ENCODE results near the gene MIER2.

The MIER2 gene

DNA sequence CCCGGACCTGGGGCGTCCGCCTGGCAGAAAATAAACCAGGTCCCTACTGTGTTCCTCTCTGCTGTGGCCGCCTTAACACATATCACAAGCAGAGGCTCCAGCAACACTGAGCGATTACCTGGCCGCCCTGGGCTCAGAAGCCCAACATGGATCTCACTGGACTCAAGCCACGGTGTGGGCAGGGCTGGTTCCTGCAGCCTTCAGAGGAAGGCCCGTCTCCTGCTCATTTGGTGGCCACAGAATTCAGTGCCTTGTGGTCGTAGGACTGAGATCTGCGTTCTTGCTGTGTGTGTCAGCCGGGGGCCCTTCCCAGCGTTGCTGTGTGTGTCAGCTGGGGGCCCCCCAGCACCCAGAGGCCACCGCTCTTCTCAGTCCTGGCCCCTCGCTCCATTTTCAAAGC is 34.1 kb upstream of the MIER2 start:
- no peak for DNase-seq (ENCODE audit: low read depth in 2 of 2)

GRCh38 chr19:377801-378581 is 33.4 kb upstream of the MIER2 start:
- DNase-seq (ENCODE audit: low read depth in 2 of 2), result no peak

DNA sequence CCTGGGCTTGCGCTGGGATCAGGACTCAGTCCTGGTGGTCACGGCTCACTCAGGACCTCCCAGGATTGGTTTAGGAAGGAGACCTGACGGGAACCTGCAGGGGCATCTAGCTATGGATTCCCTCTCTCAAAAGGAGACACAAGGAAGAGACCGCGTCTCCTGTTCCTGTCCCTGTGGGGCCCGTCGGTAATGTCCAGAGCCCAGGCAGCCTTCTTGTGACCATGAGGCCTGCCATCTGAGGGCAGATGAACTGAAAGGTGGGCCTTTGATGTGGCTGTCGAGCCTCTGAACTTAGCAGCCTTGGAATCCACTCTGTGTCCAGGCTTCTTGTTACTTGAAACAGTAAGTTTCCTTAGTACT is 31.5 kb upstream of the MIER2 start:
- DNase-seq (ENCODE audit: low read depth in 2 of 2), result no peak

- DNase-seq (ENCODE audit: low read depth in 2 of 2), result no peak
These were observed 31.0 kb upstream of the MIER2 start for GRCh38 chr19:375395-376110.

DNA sequence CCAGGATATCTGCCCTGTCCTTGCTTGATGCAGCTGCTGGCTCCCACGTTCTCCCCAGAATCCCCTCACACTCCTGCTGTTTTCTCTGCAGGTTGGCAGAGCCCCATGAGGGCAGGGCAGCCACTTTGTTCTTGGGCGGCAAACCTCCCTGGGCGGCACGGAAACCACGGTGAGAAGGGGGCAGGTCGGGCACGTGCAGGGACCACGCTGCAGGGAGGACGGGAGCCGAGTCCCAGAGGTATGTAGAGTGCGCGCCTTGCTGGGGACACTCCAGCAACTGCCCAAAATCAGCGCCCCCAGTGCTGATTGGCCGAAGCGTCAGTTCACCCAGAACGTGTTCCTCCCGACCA is 30.3 kb upstream of the MIER2 start:
- DNase-seq (ENCODE audit: low read depth in 2 of 2), result no peak

DNA sequence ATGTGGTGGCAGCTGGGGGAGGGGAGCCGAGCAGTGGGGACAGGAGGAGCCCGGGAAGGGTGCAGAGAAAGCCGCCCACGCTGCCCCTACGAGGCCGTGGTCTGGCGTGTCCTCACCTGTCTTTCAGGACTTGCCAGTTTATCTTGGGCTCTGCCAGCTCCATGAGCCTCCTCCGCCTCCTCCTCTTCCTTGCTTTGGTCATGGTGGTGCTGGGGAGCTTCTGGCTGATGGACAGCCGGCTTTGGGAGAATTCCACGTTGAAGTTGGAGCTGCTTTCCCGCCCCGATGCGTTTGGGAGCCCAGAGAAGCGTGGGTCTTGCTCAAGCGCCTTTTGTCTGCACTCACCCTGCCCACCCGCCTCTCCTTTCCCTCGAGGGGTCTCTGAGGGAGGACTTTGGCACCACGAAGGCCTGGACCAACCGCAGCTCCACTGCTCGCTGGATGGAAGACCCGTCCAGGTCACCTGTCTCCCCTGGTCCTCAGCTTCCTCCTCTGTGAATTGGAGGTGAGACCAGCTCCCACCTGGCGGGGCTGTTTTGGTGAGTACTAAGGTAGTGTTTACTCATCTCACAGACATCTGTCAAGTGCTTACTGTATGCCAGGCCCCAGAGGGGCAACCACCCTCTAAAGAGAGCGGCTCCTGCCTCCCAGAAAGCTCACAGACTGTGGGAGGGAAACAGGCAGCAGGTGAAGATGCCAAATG is 29.7 kb upstream of the MIER2 start:
- no peak for DNase-seq (ENCODE audit: low read depth in 2 of 2)

- DNase-seq (ENCODE audit: low read depth in 2 of 2), result no peak
These were observed 29.0 kb upstream of the MIER2 start for GRCh38 chr19:373391-374182.

DNA sequence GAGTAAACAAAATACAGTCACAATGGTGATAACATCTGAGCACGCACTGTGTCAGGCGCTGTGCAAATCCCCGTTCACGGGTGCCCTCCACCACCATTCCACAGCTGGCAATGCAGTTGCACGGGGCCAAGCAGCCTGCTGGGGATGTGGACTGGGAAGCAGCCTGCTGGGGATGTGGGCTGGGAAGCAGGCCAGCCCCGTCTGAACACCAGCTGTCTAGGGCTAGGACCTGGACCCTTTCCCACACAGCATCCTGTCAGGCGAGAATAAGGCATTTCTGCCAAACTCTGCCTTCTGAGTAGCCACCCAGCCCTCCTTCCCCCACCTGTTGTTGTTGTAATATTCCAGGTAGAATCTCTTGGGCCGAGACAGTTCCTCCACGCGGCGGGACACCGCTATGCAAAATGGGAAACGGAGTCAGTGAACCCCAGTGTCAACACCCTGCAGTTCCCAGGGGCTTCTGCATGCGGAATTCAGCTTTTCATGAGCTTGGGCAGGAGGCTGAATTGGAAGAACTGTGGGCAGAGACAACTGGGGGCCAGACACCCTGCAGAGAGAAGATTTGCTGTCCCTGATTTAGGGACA is 27.8 kb upstream of the MIER2 start:
- no peak for DNase-seq (ENCODE audit: low read depth in 2 of 2)

DNA sequence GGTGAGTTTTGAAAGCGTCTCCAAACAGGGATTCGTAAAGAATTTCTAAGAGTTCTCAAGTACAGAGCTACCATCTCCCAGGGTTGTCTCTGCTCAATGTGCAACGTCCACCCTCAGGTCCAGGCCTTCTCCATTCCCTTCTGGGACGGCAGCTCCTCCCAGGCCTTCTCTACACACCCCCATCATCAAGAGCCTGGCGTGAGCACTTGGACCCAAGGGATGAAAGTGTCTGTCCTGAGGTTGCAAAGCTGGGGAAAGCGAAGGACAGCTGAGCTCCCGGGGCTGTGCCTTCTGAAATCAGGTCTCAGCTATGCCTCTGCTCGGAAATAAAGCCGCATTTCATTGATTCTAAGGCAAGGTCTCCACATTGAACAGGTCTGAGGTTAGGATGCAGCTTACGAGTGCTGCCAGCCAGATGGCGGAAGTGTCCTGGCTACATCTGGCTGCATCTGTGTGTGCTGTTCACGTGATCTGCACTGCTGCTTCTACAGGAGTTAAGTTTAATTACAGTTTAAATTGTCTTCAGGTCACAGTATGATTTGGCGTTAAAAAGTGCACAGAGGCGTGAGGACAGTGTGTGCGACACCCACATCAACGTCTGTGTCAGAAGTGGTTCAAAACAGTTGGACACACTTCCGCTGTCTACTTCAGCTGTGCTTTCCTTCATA is 27.0 kb upstream of the MIER2 start:
- no peak for DNase-seq (ENCODE audit: low read depth in 2 of 2)

- no peak for DNase-seq (ENCODE audit: low read depth in 2 of 2)
These were observed 26.2 kb upstream of the MIER2 start for GRCh38 chr19:370641-371330.

DNA sequence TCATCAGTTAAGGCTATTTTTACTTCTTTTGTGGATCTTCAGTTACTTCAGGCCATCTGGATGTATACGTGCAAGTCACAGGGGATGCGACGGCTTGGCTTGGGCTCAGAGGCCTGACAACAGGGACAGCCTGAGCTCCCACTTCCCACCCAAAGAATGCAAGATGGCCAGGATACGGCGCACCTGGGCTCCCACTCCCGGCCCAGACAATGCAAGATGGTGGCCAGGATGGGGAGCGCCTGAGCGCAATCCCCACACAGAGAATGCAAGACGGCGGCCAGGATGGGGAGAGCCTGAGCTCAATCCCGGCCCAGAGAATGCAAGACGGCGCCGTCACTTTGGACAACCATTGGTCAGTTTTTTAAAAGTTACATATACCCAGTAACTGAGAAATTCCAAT is 25.3 kb upstream of the MIER2 start:
- DNase-seq (ENCODE audit: low read depth in 2 of 2), result no peak

DNA sequence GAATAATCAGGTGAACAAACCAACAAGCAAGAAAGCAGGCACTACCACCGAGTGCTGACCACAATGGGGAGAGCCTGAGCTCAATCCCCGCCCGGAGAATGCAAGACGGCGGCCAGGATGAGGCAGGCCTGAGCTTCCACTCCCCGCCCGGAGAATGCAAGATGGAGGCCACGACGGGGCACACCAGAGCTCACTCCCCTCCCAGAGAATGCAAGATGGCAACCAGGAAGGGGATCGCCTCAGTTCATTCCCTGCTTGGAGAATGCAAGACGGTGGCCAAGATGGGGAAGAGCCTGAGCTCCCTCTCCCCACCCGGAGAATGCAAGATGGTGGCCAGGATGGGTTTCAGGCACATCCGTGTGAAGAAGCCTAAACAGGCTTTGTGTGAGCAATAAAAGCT is 24.7 kb upstream of the MIER2 start:
- DNase-seq (ENCODE audit: low read depth in 2 of 2), result no peak

DNA sequence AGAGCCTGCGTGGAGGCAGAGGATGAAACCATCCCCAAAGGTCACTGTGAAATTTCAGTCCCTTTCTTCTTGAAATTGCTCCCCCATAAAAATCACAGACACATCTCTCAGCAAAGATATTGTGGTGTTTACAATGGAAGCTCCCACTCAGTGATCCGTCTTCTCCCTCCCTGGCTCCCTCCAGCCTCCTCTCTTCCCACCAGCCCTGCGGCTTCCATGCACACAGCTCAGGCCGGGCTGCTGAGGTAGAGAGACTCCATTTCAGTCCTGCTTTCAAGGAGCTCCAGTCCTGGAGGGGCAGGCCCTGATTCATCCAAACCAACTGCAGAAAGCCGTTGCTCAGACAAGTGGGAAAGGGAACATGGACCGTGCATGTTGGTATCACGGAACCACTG is 24.0 kb upstream of the MIER2 start:
- no peak for DNase-seq (ENCODE audit: low read depth in 2 of 2)

GRCh38 chr19:367963-368629 is 23.5 kb upstream of the MIER2 start:
- DNase-seq (ENCODE audit: low read depth in 2 of 2), result no peak

GRCh38 chr19:367561-367960 is 23.0 kb upstream of the MIER2 start:
- no peak for DNase-seq (ENCODE audit: low read depth in 2 of 2)

- no peak for DNase-seq (ENCODE audit: low read depth in 2 of 2)
These were observed 22.4 kb upstream of the MIER2 start for GRCh38 chr19:366951-367350.

DNA sequence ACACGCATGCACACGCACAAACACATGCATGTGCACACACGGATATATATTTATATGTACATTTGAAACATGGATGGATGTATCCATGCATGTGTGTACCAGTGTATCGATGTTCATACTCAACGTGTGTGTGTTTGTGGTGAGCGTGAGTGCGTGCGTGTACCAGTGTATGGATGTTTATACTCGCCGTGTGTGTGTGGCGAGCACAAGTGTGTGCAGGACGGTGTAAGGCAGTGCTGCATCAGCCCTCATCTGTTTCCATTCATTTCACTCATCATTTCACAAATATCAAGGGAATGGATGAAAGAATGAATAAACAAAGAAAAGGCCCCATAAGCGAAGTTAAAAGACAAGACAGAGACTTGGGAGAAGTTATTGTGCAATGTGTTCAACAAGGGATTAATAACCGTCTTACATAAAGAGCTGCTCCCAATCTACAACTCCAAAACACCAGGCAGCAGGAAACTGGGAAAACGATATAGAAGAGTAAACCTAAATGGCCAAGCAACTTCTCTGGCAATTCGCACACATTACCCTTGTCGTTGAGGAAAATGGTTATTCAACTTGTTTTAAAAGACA is 21.7 kb upstream of the MIER2 start:
- no peak for DNase-seq (ENCODE audit: low read depth in 2 of 2)

GRCh38 chr19:364496-365287 is 20.1 kb upstream of the MIER2 start:
- DNase-seq (ENCODE audit: low read depth in 2 of 2), result no peak

DNA sequence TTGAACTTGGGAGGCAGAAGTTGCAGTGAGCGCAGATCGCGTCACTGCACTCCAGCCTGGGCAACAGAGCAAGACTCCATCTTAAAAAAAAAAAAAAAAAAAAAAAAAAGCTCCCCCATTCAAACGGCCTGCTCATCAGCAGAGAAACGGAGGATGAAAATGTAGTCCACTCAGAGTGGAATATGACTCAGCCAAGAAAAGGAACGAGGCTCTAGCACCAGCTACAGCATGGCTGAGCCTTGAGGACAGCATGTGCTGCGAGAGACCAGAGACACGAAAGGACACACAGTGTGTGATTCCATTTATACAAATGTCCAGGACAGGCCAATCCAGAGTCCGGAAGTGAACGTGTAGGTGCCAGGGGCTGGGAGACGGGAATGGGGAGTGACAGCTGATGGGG is 18.1 kb upstream of the MIER2 start:
- no peak for DNase-seq (ENCODE audit: low read depth in 2 of 2)

All from activated CD4-positive, alpha-beta T cell treated with anti-CD3 and anti-CD28 coated beads for 24 hours (primary cell).